ES-I3 (cell line): ENCODE measurements around the gene ING5.
"Not testable (repeated sequence)": the region's sequence is repeated elsewhere in the genome, so short reads cannot be mapped to it uniquely, and the experiment has no call there.

Source experiments
- H3K36me3 ChIP-seq: 2 replicates; pipeline ENCODE4 v1.6.1; 2013; ENCODE audit warnings: mild to moderate bottlenecking, low read length, control low read depth, moderate library complexity; ENCODE audit not compliant: insufficient read depth
- H3K4me1 ChIP-seq: 2 replicates; pipeline ENCODE4 v1.6.1; 2013; ENCODE audit warnings: mild to moderate bottlenecking, control low read depth, low read length; ENCODE audit not compliant: insufficient read depth
- H3K9ac ChIP-seq: 2 replicates; pipeline ENCODE4 v1.6.1; 2013; ENCODE audit warnings: low read depth, mild to moderate bottlenecking, low read length, moderate library complexity
- H3K9me3 ChIP-seq: 2 replicates; pipeline ENCODE4 v1.6.1; 2013; ENCODE audit warnings: mild to moderate bottlenecking, low read length, moderate library complexity; ENCODE audit not compliant: control insufficient read depth, insufficient read depth

The ING5 gene

GRCh38 chr2:241701399-241702154 is at the start of gene ING5:
ING5 (plus strand) TSS chr2:241702039; CDS start chr2:241702066, 27 bp downstream.
- no peaks in the 10 kb centered on the region for H3K36me3 ChIP-seq
- no peaks in the 10 kb centered on the region; the same call in 1 of the 2 replicates for H3K9me3 ChIP-seq
- no peaks in the 10 kb centered on the region for H3K4me1 ChIP-seq
- H3K9ac ChIP-seq = peak within 1 kb of the TSS; percentile 89

GRCh38 chr2:241652142-241652541 is 49.7 kb upstream of the ING5 start:
- H3K9me3 ChIP-seq = no peaks in the 10 kb centered on the region
- no peak overlapping the region for H3K9ac ChIP-seq
- peaks cover 3% of the 10 kb centered on the region; the same call in 1 of the 2 replicates for H3K36me3 ChIP-seq
- H3K4me1 ChIP-seq = peaks cover 8% of the 10 kb centered on the region; the same call in 1 of the 2 replicates

GRCh38 chr2:241652722-241653121 is 49.1 kb upstream of the ING5 start:
- H3K4me1 ChIP-seq = peaks cover 8% of the 10 kb centered on the region; the same call in 1 of the 2 replicates
- no peaks in the 10 kb centered on the region for H3K9me3 ChIP-seq
- H3K36me3 ChIP-seq = peaks cover 3% of the 10 kb centered on the region; the same call in 1 of the 2 replicates
- H3K9ac ChIP-seq = no peak overlapping the region

- H3K9me3 ChIP-seq = no peaks in the 10 kb centered on the region
- H3K9ac ChIP-seq = no peak overlapping the region
- peaks cover 3% of the 10 kb centered on the region; the same call in 1 of the 2 replicates for H3K36me3 ChIP-seq
- H3K4me1 ChIP-seq = peaks cover 8% of the 10 kb centered on the region; the same call in 1 of the 2 replicates
These were observed 48.6 kb upstream of the ING5 start for GRCh38 chr2:241653210-241653750.

- Histone ChIP-seq H3K9me3 (no peaks in the 10 kb centered on the region), H3K36me3 (peaks cover 3% of the 10 kb centered on the region; the same call in 1 of the 2 replicates), H3K9ac (no peak overlapping the region), H3K4me1 (peaks cover 8% of the 10 kb centered on the region; the same call in 1 of the 2 replicates)
These were observed 47.3 kb upstream of the ING5 start for GRCh38 chr2:241654551-241654950.

GRCh38 chr2:241655516-241656189 is 46.2 kb upstream of the ING5 start:
- Histone ChIP-seq H3K9ac (no peak overlapping the region), H3K9me3 (no peaks in the 10 kb centered on the region), H3K4me1 (peaks cover under 1% of the 10 kb centered on the region; the same call in 1 of the 2 replicates), H3K36me3 (peaks cover 6% of the 10 kb centered on the region; the same call in 1 of the 2 replicates)

- H3K36me3 ChIP-seq = peaks cover 6% of the 10 kb centered on the region; the same call in 1 of the 2 replicates
- no peaks in the 10 kb centered on the region; the same call in 1 of the 2 replicates for H3K4me1 ChIP-seq
- H3K9me3 ChIP-seq = no peaks in the 10 kb centered on the region
- H3K9ac ChIP-seq = no peak overlapping the region
These were observed 45.6 kb upstream of the ING5 start for GRCh38 chr2:241656190-241656741.

GRCh38 chr2:241657786-241658254 is 44.0 kb upstream of the ING5 start:
- Histone ChIP-seq H3K9ac (no peak overlapping the region), H3K36me3 (peaks cover 10% of the 10 kb centered on the region; the same call in 1 of the 2 replicates), H3K4me1 (no peaks in the 10 kb centered on the region; the same call in 1 of the 2 replicates), H3K9me3 (no peaks in the 10 kb centered on the region)

- Histone ChIP-seq H3K36me3 (peaks cover 10% of the 10 kb centered on the region; the same call in 1 of the 2 replicates), H3K9ac (no peak overlapping the region), H3K9me3 (no peaks in the 10 kb centered on the region), H3K4me1 (no peaks in the 10 kb centered on the region; the same call in 1 of the 2 replicates)
These were observed 43.5 kb upstream of the ING5 start for GRCh38 chr2:241658296-241658695.

- Histone ChIP-seq H3K36me3 (peaks cover 10% of the 10 kb centered on the region; the same call in 1 of the 2 replicates), H3K9me3 (no peaks in the 10 kb centered on the region), H3K4me1 (no peaks in the 10 kb centered on the region; the same call in 1 of the 2 replicates), H3K9ac (no peak overlapping the region)
These were observed 42.6 kb upstream of the ING5 start for GRCh38 chr2:241659150-241659739.

GRCh38 chr2:241660593-241661213 is 41.1 kb upstream of the ING5 start:
- Histone ChIP-seq H3K9ac (no peak overlapping the region), H3K9me3 (no peaks in the 10 kb centered on the region), H3K36me3 (peaks cover 8% of the 10 kb centered on the region; the same call in 1 of the 2 replicates), H3K4me1 (peaks cover 5% of the 10 kb centered on the region; the same call in 1 of the 2 replicates)

GRCh38 chr2:241662731-241663130 is 39.1 kb upstream of the ING5 start:
- not testable (repeated sequence) for H3K9ac ChIP-seq, H3K36me3 ChIP-seq, H3K4me1 ChIP-seq, H3K9me3 ChIP-seq

- no peaks in the 10 kb centered on the region for H3K9me3 ChIP-seq
- no peak overlapping the region for H3K9ac ChIP-seq
- peaks cover 10% of the 10 kb centered on the region; the same call in 1 of the 2 replicates for H3K36me3 ChIP-seq
- H3K4me1 ChIP-seq = 0 out of 2 replicates have a peak, but pooled peaks cover 5% of the 10 kb centered on the region
These were observed 36.0 kb upstream of the ING5 start for GRCh38 chr2:241665731-241666440.
